C4-2B (cell line): Measurements from ENCODE around the gene KREMEN1.

Experiments used
- ZFX ChIP-seq: fragments of 450-650 bp; IDR thresholded peaks from 2 replicates; pipeline ENCODE4 v1.6.1; 2017
- TF ChIP-seq, protein P1 (sequence below): fragments of 450-650 bp; conservative IDR thresholded peaks from 2 replicates; pipeline ENCODE4 v1.5.1; 2017; ENCODE audit warnings: mild to moderate bottlenecking

DNA sequence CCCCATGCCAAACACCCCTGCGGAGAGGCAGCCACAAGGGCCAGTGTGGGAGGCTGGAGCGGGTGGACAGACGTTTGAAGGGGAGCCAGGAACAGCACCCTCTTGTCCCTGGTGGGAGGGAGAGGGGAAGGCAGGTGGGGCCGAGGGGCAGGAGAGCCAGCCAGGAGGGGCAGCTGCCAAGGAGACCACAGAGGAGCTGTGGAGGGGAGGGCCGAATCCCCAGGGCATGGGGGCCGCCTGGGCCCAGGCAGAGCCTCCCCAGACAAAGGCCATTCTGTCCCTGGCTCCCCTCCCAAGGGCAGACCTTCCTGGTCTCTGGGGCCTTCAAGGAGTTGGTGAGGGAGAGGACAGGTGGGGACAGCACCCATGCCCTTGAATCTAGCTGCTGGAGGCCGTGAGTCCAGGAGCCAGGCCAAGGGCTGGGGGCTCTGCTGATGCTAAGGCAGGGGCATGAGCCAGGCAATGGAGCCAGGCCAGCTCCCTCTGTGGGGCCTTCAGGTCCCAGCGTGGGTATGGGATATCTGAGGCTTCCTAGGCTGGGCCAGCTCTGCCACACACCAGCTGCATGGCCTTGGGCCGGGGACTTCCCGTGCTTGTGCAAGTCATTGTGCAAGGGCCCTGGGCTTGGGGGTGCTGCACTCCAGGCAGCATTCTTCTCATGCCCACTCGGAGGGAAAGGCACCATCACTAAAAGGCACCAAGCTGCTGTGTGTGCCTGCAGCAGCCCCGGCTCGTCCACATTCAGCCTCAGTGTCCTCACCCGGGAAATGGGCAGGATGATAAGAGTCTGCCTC, 144.2 kb downstream of the KREMEN1 start:
- TF ChIP-seq, protein P1, sequence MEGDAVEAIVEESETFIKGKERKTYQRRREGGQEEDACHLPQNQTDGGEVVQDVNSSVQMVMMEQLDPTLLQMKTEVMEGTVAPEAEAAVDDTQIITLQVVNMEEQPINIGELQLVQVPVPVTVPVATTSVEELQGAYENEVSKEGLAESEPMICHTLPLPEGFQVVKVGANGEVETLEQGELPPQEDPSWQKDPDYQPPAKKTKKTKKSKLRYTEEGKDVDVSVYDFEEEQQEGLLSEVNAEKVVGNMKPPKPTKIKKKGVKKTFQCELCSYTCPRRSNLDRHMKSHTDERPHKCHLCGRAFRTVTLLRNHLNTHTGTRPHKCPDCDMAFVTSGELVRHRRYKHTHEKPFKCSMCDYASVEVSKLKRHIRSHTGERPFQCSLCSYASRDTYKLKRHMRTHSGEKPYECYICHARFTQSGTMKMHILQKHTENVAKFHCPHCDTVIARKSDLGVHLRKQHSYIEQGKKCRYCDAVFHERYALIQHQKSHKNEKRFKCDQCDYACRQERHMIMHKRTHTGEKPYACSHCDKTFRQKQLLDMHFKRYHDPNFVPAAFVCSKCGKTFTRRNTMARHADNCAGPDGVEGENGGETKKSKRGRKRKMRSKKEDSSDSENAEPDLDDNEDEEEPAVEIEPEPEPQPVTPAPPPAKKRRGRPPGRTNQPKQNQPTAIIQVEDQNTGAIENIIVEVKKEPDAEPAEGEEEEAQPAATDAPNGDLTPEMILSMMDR = no peak
- no peak for TF ChIP-seq ZFX
